NCI-H146 (cell line): Measurements from ENCODE around the gene ULBP3.
"Not testable (repeated sequence)": the region's sequence is repeated elsewhere in the genome, so short reads cannot be mapped to it uniquely, and the experiment has no call there.

Experiments
- DNase-seq: peaks from one replicate; lab custom pipeline; 2025; lab: John Stamatoyannopoulos, UW

The ULBP3 gene

GRCh38 chr6:150043096-150043495 lies 25.8 kb downstream of the ULBP3 start:
- DNase-seq = no peak

GRCh38 chr6:150038202-150039062 lies 30.5 kb downstream of the ULBP3 start:
- no peak for DNase-seq

GRCh38 chr6:150037526-150038201 lies 31.3 kb downstream of the ULBP3 start:
- DNase-seq = no peak

GRCh38 chr6:150036081-150036480 lies 32.8 kb downstream of the ULBP3 start:
- DNase-seq = no peak

- no peak for DNase-seq
Measured at GRCh38 chr6:150033207-150033771, 35.6 kb downstream of the ULBP3 start.

GRCh38 chr6:150032598-150032997 lies 36.3 kb downstream of the ULBP3 start:
- no peak for DNase-seq

- DNase-seq = no peak
Measured at GRCh38 chr6:150030611-150031010, 38.3 kb downstream of the ULBP3 start.

- DNase-seq = no peak
Measured at GRCh38 chr6:150029749-150030148, 39.2 kb downstream of the ULBP3 start.

- DNase-seq = no peak
Measured at GRCh38 chr6:150029276-150029675, 39.6 kb downstream of the ULBP3 start.

- DNase-seq = no peak
Measured at GRCh38 chr6:150028799-150029198, 40.1 kb downstream of the ULBP3 start.

- peak; percentile 67 for DNase-seq
Measured at GRCh38 chr6:150027806-150028565, 40.9 kb downstream of the ULBP3 start.

GRCh38 chr6:150026976-150027805 lies 41.7 kb downstream of the ULBP3 start:
- peak; percentile 40 for DNase-seq

- DNase-seq = peak; percentile 36
Measured at GRCh38 chr6:150025201-150025917, 43.6 kb downstream of the ULBP3 start, which contains the start of gene RAET1L. TSS of gene RAET1L (minus strand) at chr6:150025532. CDS start at chr6:150025471, 61 bp downstream.

GRCh38 chr6:150024646-150025155 lies 44.2 kb downstream of the ULBP3 start:
- DNase-seq = no peak

GRCh38 chr6:150024021-150024420 lies 44.9 kb downstream of the ULBP3 start:
- not testable (repeated sequence) for DNase-seq

GRCh38 chr6:150021870-150022269 lies 47.1 kb downstream of the ULBP3 start:
- DNase-seq = not testable (repeated sequence)

- DNase-seq = no peak
Measured at GRCh38 chr6:150018846-150019580, 49.9 kb downstream of the ULBP3 start.

- DNase-seq = not testable (repeated sequence)
Measured at GRCh38 chr6:150017186-150017521, 51.8 kb downstream of the ULBP3 start.

- peak; percentile 85 for DNase-seq
Measured at GRCh38 chr6:150016324-150017185, 52.4 kb downstream of the ULBP3 start.
